Rectal smooth muscle tissue (tissue), 1 donor: ENCODE results near the gene SIRPB2.

Experiments
- H3K27ac ChIP-seq: one replicate; pipeline ENCODE4 v1.7.0; 2013; ENCODE audit warnings: low read depth, low read length, inconsistent platforms
- H3K27me3 ChIP-seq: one replicate; pipeline ENCODE4 v1.7.0; 2013; ENCODE audit warnings: low read length; ENCODE audit not compliant: control insufficient read depth, insufficient read depth
- H3K36me3 ChIP-seq: one replicate; pipeline ENCODE4 v1.7.0; 2013; ENCODE audit warnings: low read length; ENCODE audit not compliant: control insufficient read depth, insufficient read depth
- H3K4me1 ChIP-seq: one replicate; pipeline ENCODE4 v1.7.0; 2013; ENCODE audit warnings: low read length; ENCODE audit not compliant: control insufficient read depth, insufficient read depth
- H3K4me3 ChIP-seq: one replicate; pipeline ENCODE4 v1.7.0; 2013; ENCODE audit warnings: low read length
- H3K9ac ChIP-seq: one replicate; pipeline ENCODE4 v1.7.0; 2013; ENCODE audit warnings: low read length

SIRPB2 gene

DNA sequence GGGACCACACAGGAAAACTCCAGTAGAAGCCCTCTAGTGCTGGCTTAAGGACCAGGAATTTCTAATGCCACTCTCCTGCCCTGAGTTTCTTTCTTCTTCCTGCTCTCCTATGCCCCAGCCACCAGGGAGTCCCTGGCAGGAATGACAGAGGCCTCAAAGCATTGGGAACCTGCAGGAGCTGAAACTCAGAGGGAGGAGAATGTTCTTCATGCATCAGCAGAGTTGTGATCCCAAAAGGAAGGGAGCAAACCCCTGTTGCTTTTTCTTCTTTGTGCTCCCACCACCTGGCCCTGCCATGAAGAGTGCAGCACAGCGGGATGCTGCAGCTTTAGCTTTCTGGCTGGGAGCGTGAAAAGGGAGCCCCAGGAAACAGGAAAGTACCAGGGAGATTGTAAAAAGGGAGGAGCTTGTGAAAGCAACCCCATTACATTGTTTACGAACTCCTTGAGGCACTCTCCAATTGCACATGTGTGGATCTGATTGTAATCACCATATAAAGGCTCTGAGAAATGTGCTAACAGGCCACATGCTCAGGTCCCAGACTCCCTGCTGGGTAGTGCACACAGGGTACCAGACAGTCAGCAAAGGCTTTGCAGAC lies 63.7 kb downstream of the SIRPB2 start:
- no peaks in the 10 kb centered on the region for H3K36me3 ChIP-seq
- no peaks in the 10 kb centered on the region for H3K27me3 ChIP-seq
- no peak overlapping the region for H3K27ac ChIP-seq
- no peak overlapping the region for H3K9ac ChIP-seq
- H3K4me1 ChIP-seq = no peaks in the 10 kb centered on the region
- no peak overlapping the region for H3K4me3 ChIP-seq

DNA sequence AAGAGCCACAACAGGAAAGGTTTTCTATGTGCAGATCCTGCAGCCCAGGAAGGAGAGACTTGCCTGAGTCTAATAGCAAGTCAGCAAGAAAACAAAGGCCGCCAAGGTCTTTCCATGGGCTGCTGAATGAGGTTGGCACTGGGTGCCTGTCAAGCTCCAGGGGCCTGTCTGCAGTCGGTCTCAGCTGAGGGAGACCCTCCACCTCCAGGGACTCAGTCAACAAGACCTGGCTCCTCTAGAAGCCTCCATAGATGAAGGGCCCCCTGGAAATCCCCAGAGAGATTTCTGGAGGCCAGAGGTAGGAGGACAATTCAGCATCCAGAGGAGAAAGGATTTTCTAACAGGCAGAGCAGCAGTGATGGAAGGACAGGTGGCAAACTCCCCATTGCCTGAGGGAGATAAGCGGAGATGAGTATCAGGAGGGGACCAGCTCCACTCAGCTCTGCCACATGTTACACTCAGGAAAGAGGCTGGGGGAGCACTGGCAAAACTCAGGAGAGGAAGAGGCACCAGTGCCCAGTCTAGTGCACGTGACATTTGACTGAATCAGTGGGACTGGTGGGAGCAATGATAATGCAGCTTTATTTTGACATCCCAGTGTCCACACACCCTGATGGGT lies 64.9 kb downstream of the SIRPB2 start:
- H3K36me3 ChIP-seq = no peaks in the 10 kb centered on the region
- no peaks in the 10 kb centered on the region for H3K27me3 ChIP-seq
- H3K4me3 ChIP-seq = no peak overlapping the region
- H3K4me1 ChIP-seq = no peaks in the 10 kb centered on the region
- H3K27ac ChIP-seq = no peak overlapping the region
- no peak overlapping the region for H3K9ac ChIP-seq
